Measurements from ENCODE around the gene EPG5. TPM values are rescaled to one million over a fixed set of nuclear protein-coding genes. Genes with fewer than 3 reads are reported as not detected.

The EPG5 gene
- 18.8 TPM for polyA plus RNA-seq (2013)

GRCh38 chr18:45967007-45967706, at the start of gene EPG5:
TSS of gene EPG5 (minus strand) at chr18:45967329. CDS start at chr18:45967239, 90 bp downstream.
- H3K9me3 ChIP-seq (ENCODE audit: control extremely low read depth in 1 of 5, control insufficient read depth in 4 of 5, insufficient read depth in 2 of 5, low read depth in 1 of 5, low read length in 4 of 5): no peaks in the 10 kb centered on the region
- peaks cover 7 to 29% (median 17%) of the 10 kb centered on the region in 4 experiments for H3K4me1 ChIP-seq (ENCODE audit: control extremely low read depth in 1 of 4, control insufficient read depth in 4 of 4, insufficient read depth in 4 of 4, low read length in 3 of 4)
- H3K27ac ChIP-seq (ENCODE audit: insufficient read depth in 1 of 2, low read depth in 1 of 2, low read length in 2 of 2, poor library complexity in 1 of 2, severe bottlenecking in 2 of 2): peak within 1 kb of the TSS; percentile 75 to 94
- H3K36me3 ChIP-seq (ENCODE audit: control insufficient read depth in 4 of 4, insufficient read depth in 4 of 4, low read length in 3 of 4): no peaks in the 10 kb centered on the region
- POLR2A ChIA-PET: no interaction called here
- 0% methylated on average over 48 of the region's 50 CpGs for WGBS (ENCODE audit: insufficient coverage)
- no peaks in the 10 kb centered on the region for H3K27me3 ChIP-seq (replicated peaks in 2 of 5; ENCODE audit: control insufficient read depth in 4 of 5, insufficient read depth in 5 of 5, low read length in 4 of 5)
- DNase-seq: peak; percentile 95 to 97 (median 96)
- CTCF ChIA-PET: no interaction called here
- H3K4me3 ChIP-seq (ENCODE audit: control insufficient read depth in 1 of 7, extremely low read depth in 1 of 7, insufficient read depth in 4 of 7, low read depth in 2 of 7, low read length in 6 of 7): peak within 1 kb of the TSS; percentile 90 to 98 (median 95)

GRCh38 chr18:46013484-46014189, 46.5 kb upstream of the EPG5 start:
- Histone ChIP-seq H3K4me3 (ENCODE audit: control insufficient read depth in 1 of 7, extremely low read depth in 1 of 7, insufficient read depth in 4 of 7, low read depth in 2 of 7, low read length in 6 of 7) (no peak overlapping the region), H3K36me3 (ENCODE audit: control insufficient read depth in 4 of 4, insufficient read depth in 4 of 4, low read length in 3 of 4) (peaks cover 0 to 32% (median 8%) of the 10 kb centered on the region in 4 experiments), H3K4me1 (ENCODE audit: control extremely low read depth in 1 of 4, control insufficient read depth in 4 of 4, insufficient read depth in 4 of 4, low read length in 3 of 4) (peaks cover 13 to 39% (median 34%) of the 10 kb centered on the region in 4 experiments), H3K27ac (ENCODE audit: insufficient read depth in 1 of 2, low read depth in 1 of 2, low read length in 2 of 2, poor library complexity in 1 of 2, severe bottlenecking in 2 of 2) (no peak overlapping the region), H3K27me3 (replicated peaks in 2 of 5; ENCODE audit: control insufficient read depth in 4 of 5, insufficient read depth in 5 of 5, low read length in 4 of 5) (no peaks in the 10 kb centered on the region), H3K9me3 (ENCODE audit: control extremely low read depth in 1 of 5, control insufficient read depth in 4 of 5, insufficient read depth in 2 of 5, low read depth in 1 of 5, low read length in 4 of 5) (no peaks in the 10 kb centered on the region)
- 89% methylated on average over 1 of the region's 5 CpGs for WGBS (ENCODE audit: insufficient coverage)
- DNase-seq: peak; percentile 60 to 76 (median 71)
- POLR2A ChIA-PET: no interaction called here
- CTCF ChIA-PET: interaction anchor here (0.9 to 1.2 kb wide), 6 partner anchors 11 to 60 kb away, joined by 3 to 5 read pairs (median 4); no protein-coding TSS in a partner anchor

GRCh38 chr18:46010676-46011075, 43.5 kb upstream of the EPG5 start:
- Histone ChIP-seq H3K4me3 (ENCODE audit: control insufficient read depth in 1 of 7, extremely low read depth in 1 of 7, insufficient read depth in 4 of 7, low read depth in 2 of 7, low read length in 6 of 7) (no peak overlapping the region), H3K27ac (ENCODE audit: insufficient read depth in 1 of 2, low read depth in 1 of 2, low read length in 2 of 2, poor library complexity in 1 of 2, severe bottlenecking in 2 of 2) (no peak overlapping the region), H3K4me1 (ENCODE audit: control extremely low read depth in 1 of 4, control insufficient read depth in 4 of 4, insufficient read depth in 4 of 4, low read length in 3 of 4) (peaks cover 13 to 43% (median 36%) of the 10 kb centered on the region in 4 experiments), H3K27me3 (replicated peaks in 2 of 5; ENCODE audit: control insufficient read depth in 4 of 5, insufficient read depth in 5 of 5, low read length in 4 of 5) (no peaks in the 10 kb centered on the region), H3K36me3 (ENCODE audit: control insufficient read depth in 4 of 4, insufficient read depth in 4 of 4, low read length in 3 of 4) (peaks cover 0 to 41% (median 9%) of the 10 kb centered on the region in 4 experiments), H3K9me3 (ENCODE audit: control extremely low read depth in 1 of 5, control insufficient read depth in 4 of 5, insufficient read depth in 2 of 5, low read depth in 1 of 5, low read length in 4 of 5) (no peaks in the 10 kb centered on the region)
- WGBS (ENCODE audit: insufficient coverage): 100% methylated on average over 1 of the region's 4 CpGs
- no peak for DNase-seq
- ChIA-PET POLR2A (interaction anchor here (0.8 kb wide), 1 partner anchor 33 kb away, joined by 3 read pairs; no protein-coding TSS in a partner anchor), CTCF (interaction anchor here (1.1 to 3.0 kb wide), 7 partner anchors 11 to 63 kb away, joined by 3 to 14 read pairs (median 8); no protein-coding TSS in a partner anchor)

GRCh38 chr18:46010050-46010449, 42.9 kb upstream of the EPG5 start:
- H3K4me1 ChIP-seq (ENCODE audit: control extremely low read depth in 1 of 4, control insufficient read depth in 4 of 4, insufficient read depth in 4 of 4, low read length in 3 of 4): peaks cover 13 to 43% (median 36%) of the 10 kb centered on the region in 4 experiments
- ChIA-PET CTCF (interaction anchor here (0.7 to 3.0 kb wide), 10 partner anchors 10 to 65 kb away, joined by 3 to 14 read pairs (median 6); no protein-coding TSS in a partner anchor), POLR2A (no interaction called here)
- no peaks in the 10 kb centered on the region for H3K9me3 ChIP-seq (ENCODE audit: control extremely low read depth in 1 of 5, control insufficient read depth in 4 of 5, insufficient read depth in 2 of 5, low read depth in 1 of 5, low read length in 4 of 5)
- H3K4me3 ChIP-seq (ENCODE audit: control insufficient read depth in 1 of 7, extremely low read depth in 1 of 7, insufficient read depth in 4 of 7, low read depth in 2 of 7, low read length in 6 of 7): peak overlapping the region in 2 of 7 experiments; percentile 10 to 30
- no peaks in the 10 kb centered on the region for H3K27me3 ChIP-seq (replicated peaks in 2 of 5; ENCODE audit: control insufficient read depth in 4 of 5, insufficient read depth in 5 of 5, low read length in 4 of 5)
- peaks cover 0 to 40% (median 5%) of the 10 kb centered on the region in 4 experiments for H3K36me3 ChIP-seq (ENCODE audit: control insufficient read depth in 4 of 4, insufficient read depth in 4 of 4, low read length in 3 of 4)
- 100% methylated on average over 4 of the region's 4 CpGs for WGBS (ENCODE audit: insufficient coverage)
- no peak overlapping the region for H3K27ac ChIP-seq (ENCODE audit: insufficient read depth in 1 of 2, low read depth in 1 of 2, low read length in 2 of 2, poor library complexity in 1 of 2, severe bottlenecking in 2 of 2)
- DNase-seq: no peak

- H3K27me3 ChIP-seq (replicated peaks in 2 of 5; ENCODE audit: control insufficient read depth in 4 of 5, insufficient read depth in 5 of 5, low read length in 4 of 5): no peaks in the 10 kb centered on the region
- no peaks in the 10 kb centered on the region for H3K9me3 ChIP-seq (ENCODE audit: control extremely low read depth in 1 of 5, control insufficient read depth in 4 of 5, insufficient read depth in 2 of 5, low read depth in 1 of 5, low read length in 4 of 5)
- H3K4me3 ChIP-seq (ENCODE audit: control insufficient read depth in 1 of 7, extremely low read depth in 1 of 7, insufficient read depth in 4 of 7, low read depth in 2 of 7, low read length in 6 of 7): peak overlapping the region in 2 of 7 experiments; percentile 20 to 30
- peaks cover 0 to 40% (median 5%) of the 10 kb centered on the region in 4 experiments for H3K36me3 ChIP-seq (ENCODE audit: control insufficient read depth in 4 of 4, insufficient read depth in 4 of 4, low read length in 3 of 4)
- ChIA-PET POLR2A (no interaction called here), CTCF (interaction anchor here (0.7 to 3.0 kb wide), 8 partner anchors 9 to 66 kb away, joined by 3 to 14 read pairs (median 4); no protein-coding TSS in a partner anchor)
- DNase-seq: peak; percentile 20 to 76 (median 68)
- H3K27ac ChIP-seq (ENCODE audit: insufficient read depth in 1 of 2, low read depth in 1 of 2, low read length in 2 of 2, poor library complexity in 1 of 2, severe bottlenecking in 2 of 2): no peak overlapping the region
- 94% methylated on average over 2 of the region's 5 CpGs for WGBS (ENCODE audit: insufficient coverage)
- H3K4me1 ChIP-seq (ENCODE audit: control extremely low read depth in 1 of 4, control insufficient read depth in 4 of 4, insufficient read depth in 4 of 4, low read length in 3 of 4): peaks cover 13 to 41% (median 33%) of the 10 kb centered on the region in 4 experiments
These were observed 42.2 kb upstream of the EPG5 start for GRCh38 chr18:46009125-46009840.

GRCh38 chr18:46008531-46008930, 41.4 kb upstream of the EPG5 start:
- WGBS (ENCODE audit: insufficient coverage): 100% methylated on average over 7 of the region's 8 CpGs
- POLR2A ChIA-PET: interaction anchor here (0.6 to 0.7 kb wide), 2 partner anchors 47 to 157 kb away, joined by 3 read pairs; no protein-coding TSS in a partner anchor
- Histone ChIP-seq H3K36me3 (ENCODE audit: control insufficient read depth in 4 of 4, insufficient read depth in 4 of 4, low read length in 3 of 4) (peaks cover 0 to 46% (median 5%) of the 10 kb centered on the region in 4 experiments), H3K4me1 (ENCODE audit: control extremely low read depth in 1 of 4, control insufficient read depth in 4 of 4, insufficient read depth in 4 of 4, low read length in 3 of 4) (peaks cover 13 to 33% (median 26%) of the 10 kb centered on the region in 4 experiments), H3K27ac (ENCODE audit: insufficient read depth in 1 of 2, low read depth in 1 of 2, low read length in 2 of 2, poor library complexity in 1 of 2, severe bottlenecking in 2 of 2) (no peak overlapping the region), H3K9me3 (ENCODE audit: control extremely low read depth in 1 of 5, control insufficient read depth in 4 of 5, insufficient read depth in 2 of 5, low read depth in 1 of 5, low read length in 4 of 5) (no peaks in the 10 kb centered on the region), H3K4me3 (ENCODE audit: control insufficient read depth in 1 of 7, extremely low read depth in 1 of 7, insufficient read depth in 4 of 7, low read depth in 2 of 7, low read length in 6 of 7) (no peak overlapping the region), H3K27me3 (replicated peaks in 2 of 5; ENCODE audit: control insufficient read depth in 4 of 5, insufficient read depth in 5 of 5, low read length in 4 of 5) (no peaks in the 10 kb centered on the region)
- DNase-seq: no peak
- CTCF ChIA-PET: interaction anchor here (1.3 to 3.0 kb wide), 3 partner anchors 26 to 65 kb away, joined by 5 to 14 read pairs (median 5); no protein-coding TSS in a partner anchor
